ENCODE results near the gene ARHGEF4. TPM values are rescaled to one million over a fixed set of nuclear protein-coding genes. Genes with fewer than 3 reads are reported as not detected.

ARHGEF4 gene
- total RNA-seq, 2 donors from 2014 or later, result 50.3 to 54.7 TPM

DNA sequence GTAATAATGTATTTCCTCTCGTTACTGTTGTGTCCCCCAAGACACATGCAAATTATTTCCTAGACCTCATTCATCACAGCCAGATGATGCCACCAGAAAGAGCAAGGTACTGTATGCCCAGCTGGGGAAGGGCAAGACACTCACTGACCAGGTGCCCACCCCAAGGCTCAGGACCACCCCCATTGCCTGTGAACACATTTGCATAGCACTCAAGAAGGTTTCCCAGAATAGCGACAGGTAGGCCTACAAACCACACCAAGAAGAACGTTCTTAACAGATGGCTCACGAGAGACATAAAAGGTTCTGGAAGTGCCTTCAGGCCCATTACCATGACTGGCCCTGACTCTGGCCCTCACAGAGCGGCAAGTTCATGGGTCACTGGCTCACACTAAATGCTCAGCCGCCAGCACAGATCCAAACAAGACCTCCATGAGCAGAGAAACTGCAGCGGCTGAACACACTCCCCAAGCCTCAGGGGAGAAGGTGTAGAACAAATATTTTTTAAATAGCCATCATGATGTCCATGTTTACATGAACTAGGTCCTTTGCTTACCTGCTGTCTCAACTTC, 212.5 kb downstream of the ARHGEF4 start:
- Histone ChIP-seq H3K4me3 (ENCODE audit: low read length) (no peak overlapping the region), H3K36me3 (ENCODE audit: control insufficient read depth, insufficient read depth, low read length) (peaks cover 82% of the 10 kb centered on the region), H3K4me1 (ENCODE audit: control insufficient read depth, insufficient read depth, low read length) (no peaks in the 10 kb centered on the region), H3K9me3 (ENCODE audit: control insufficient read depth, low read length) (no peaks in the 10 kb centered on the region), H3K27ac (ENCODE audit: low read depth, low read length) (no peak overlapping the region), H3K27me3 (ENCODE audit: control insufficient read depth, insufficient read depth, low read length, poor library complexity, severe bottlenecking) (no peaks in the 10 kb centered on the region), H3K9ac (ENCODE audit: extremely low read depth, low read length, poor library complexity, severe bottlenecking) (no peak overlapping the region)
- no peak for DNase-seq
- no peaks in the 10 kb centered on the region for H3K27me3 Mint-ChIP-seq (ENCODE audit: insufficient read depth)
- no peaks in the 10 kb centered on the region for H3K9me3 Mint-ChIP-seq
- TF ChIP-seq, protein P1, sequence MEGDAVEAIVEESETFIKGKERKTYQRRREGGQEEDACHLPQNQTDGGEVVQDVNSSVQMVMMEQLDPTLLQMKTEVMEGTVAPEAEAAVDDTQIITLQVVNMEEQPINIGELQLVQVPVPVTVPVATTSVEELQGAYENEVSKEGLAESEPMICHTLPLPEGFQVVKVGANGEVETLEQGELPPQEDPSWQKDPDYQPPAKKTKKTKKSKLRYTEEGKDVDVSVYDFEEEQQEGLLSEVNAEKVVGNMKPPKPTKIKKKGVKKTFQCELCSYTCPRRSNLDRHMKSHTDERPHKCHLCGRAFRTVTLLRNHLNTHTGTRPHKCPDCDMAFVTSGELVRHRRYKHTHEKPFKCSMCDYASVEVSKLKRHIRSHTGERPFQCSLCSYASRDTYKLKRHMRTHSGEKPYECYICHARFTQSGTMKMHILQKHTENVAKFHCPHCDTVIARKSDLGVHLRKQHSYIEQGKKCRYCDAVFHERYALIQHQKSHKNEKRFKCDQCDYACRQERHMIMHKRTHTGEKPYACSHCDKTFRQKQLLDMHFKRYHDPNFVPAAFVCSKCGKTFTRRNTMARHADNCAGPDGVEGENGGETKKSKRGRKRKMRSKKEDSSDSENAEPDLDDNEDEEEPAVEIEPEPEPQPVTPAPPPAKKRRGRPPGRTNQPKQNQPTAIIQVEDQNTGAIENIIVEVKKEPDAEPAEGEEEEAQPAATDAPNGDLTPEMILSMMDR (conservative IDR thresholded peaks at IDR 0.05), result no peak
- no peak overlapping the region for H3K27ac Mint-ChIP-seq
- no peak overlapping the region for H3K4me3 Mint-ChIP-seq
- peaks cover 67% of the 10 kb centered on the region for H3K36me3 Mint-ChIP-seq (ENCODE audit: low read depth)
- 93 to 95% methylated on average over 6 to 7 of the region's 7 CpGs for WGBS, 2 experiments (ENCODE audit: insufficient coverage in 1 of 2, insufficient read length in 1 of 2)
- H3K4me1 Mint-ChIP-seq, result no peaks in the 10 kb centered on the region

DNA sequence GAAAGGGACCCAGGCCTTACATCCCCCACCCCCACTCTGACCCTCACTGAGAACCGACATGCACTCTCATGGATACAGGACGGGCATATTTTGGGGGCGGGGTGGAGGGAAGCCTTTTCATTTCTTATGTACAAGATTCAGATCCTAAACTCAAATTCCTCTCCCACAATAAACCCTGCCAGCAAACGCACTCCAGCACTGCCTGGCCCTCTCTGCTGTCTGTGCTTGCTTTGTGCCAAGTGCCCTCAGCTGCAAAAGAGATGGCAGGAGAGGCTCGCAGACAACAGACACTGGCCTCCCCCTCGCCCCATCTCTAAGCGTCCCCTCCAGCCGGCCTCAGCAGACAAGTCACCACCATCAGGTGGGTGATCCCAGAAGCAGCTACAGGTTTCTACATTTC, 214.2 kb downstream of the ARHGEF4 start:
- no peak for DNase-seq
- no peak overlapping the region for H3K27ac ChIP-seq (ENCODE audit: low read depth, low read length)
- 97 to 100% methylated on average over 3 to 8 of the region's 8 CpGs for WGBS, 2 experiments (ENCODE audit: insufficient coverage in 1 of 2, insufficient read length in 1 of 2)
- H3K27ac Mint-ChIP-seq, result peak overlapping the region; percentile 64
- H3K4me3 Mint-ChIP-seq, result no peak overlapping the region
- H3K36me3 ChIP-seq (ENCODE audit: control insufficient read depth, insufficient read depth, low read length), result peaks cover 93% of the 10 kb centered on the region
- H3K4me3 ChIP-seq (ENCODE audit: low read length), result no peak overlapping the region
- H3K9me3 ChIP-seq (ENCODE audit: control insufficient read depth, low read length), result no peaks in the 10 kb centered on the region
- H3K4me1 Mint-ChIP-seq, result no peaks in the 10 kb centered on the region
- no peaks in the 10 kb centered on the region for H3K27me3 ChIP-seq (ENCODE audit: control insufficient read depth, insufficient read depth, low read length, poor library complexity, severe bottlenecking)
- H3K9ac ChIP-seq (ENCODE audit: extremely low read depth, low read length, poor library complexity, severe bottlenecking), result no peak overlapping the region
- H3K4me1 ChIP-seq (ENCODE audit: control insufficient read depth, insufficient read depth, low read length), result no peaks in the 10 kb centered on the region
- H3K36me3 Mint-ChIP-seq (ENCODE audit: low read depth), result peaks cover 84% of the 10 kb centered on the region
- no peaks in the 10 kb centered on the region for H3K9me3 Mint-ChIP-seq
- TF ChIP-seq, protein P1 (conservative IDR thresholded peaks at IDR 0.05), result no peak
- H3K27me3 Mint-ChIP-seq (ENCODE audit: insufficient read depth), result no peaks in the 10 kb centered on the region

DNA sequence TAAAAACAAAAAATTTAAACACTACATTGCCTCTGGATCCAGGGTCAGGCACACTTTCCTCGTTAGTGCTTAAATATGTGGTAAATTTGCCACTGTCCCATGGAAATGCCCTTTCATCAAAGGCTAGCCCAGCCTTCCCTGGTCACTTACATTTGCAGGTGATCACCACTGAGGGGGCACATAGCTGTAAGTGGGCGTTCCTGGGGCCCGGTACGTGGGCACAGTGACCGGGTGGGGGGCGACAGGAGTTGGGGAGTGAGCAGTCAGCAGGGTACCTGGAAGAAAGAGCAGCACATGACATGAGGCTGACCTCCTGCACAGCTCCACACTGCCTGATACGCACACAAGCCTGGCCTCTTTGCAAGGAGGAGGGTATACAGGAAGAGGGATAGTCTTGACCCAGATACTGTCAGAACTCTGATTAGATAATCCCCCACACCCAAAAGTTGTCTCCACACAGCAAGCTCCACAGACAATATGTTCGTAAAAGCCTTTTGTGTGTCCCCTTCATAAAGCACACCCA, 216.1 kb downstream of the ARHGEF4 start:
- Mint-ChIP-seq H3K4me3 (no peak overlapping the region), H3K36me3 (ENCODE audit: low read depth) (peaks cover 86% of the 10 kb centered on the region), H3K27me3 (ENCODE audit: insufficient read depth) (no peaks in the 10 kb centered on the region), H3K4me1 (no peaks in the 10 kb centered on the region), H3K9me3 (no peaks in the 10 kb centered on the region), H3K27ac (peak overlapping the region; percentile 55)
- Histone ChIP-seq H3K27ac (ENCODE audit: low read depth, low read length) (no peak overlapping the region), H3K4me3 (ENCODE audit: low read length) (no peak overlapping the region), H3K27me3 (ENCODE audit: control insufficient read depth, insufficient read depth, low read length, poor library complexity, severe bottlenecking) (no peaks in the 10 kb centered on the region), H3K36me3 (ENCODE audit: control insufficient read depth, insufficient read depth, low read length) (peaks cover 96% of the 10 kb centered on the region), H3K9ac (ENCODE audit: extremely low read depth, low read length, poor library complexity, severe bottlenecking) (no peak overlapping the region), H3K4me1 (ENCODE audit: control insufficient read depth, insufficient read depth, low read length) (no peaks in the 10 kb centered on the region), H3K9me3 (ENCODE audit: control insufficient read depth, low read length) (no peaks in the 10 kb centered on the region)
- WGBS, 2 experiments (ENCODE audit: insufficient coverage in 1 of 2, insufficient read length in 1 of 2), result 96 to 98% methylated on average over 6 to 8 of the region's 8 CpGs
- no peak for DNase-seq
- TF ChIP-seq, protein P1 (conservative IDR thresholded peaks at IDR 0.05), result no peak
